H1 (cell line): ENCODE data around the gene SUPT20HL1. TPM values are rescaled to one million over a fixed set of nuclear protein-coding genes. Genes with fewer than 3 reads are reported as not detected.
A peak's percentile ranks its signal among the peaks of the same experiment; 100 is the strongest.

Experiments used
- CTCF ChIA-PET: fragments of 300-600 bp; sonication (Branson Sonifier 250); formaldehyde crosslinking; loops from one replicate; lab custom pipeline; 2021; ENCODE audit not compliant: partially characterized antibody; lab: Charles Lee
- POLR2A ChIA-PET: fragments of 300-600 bp; sonication (Branson Sonifier 250); formaldehyde crosslinking; loops from one replicate; lab custom pipeline; 2021; ENCODE audit warnings: inconsistent platforms; ENCODE audit not compliant: partially characterized antibody; lab: Charles Lee
- DNase-seq, 2 experiments: peaks; one replicate each; pipeline versions ENCODE4 v3.0.0 to v3.0.0-alpha.2; 2010 to 2022; ENCODE audit warnings: low spot score in 2 of 2, low read depth in 1 of 2, mixed read lengths in 1 of 2
- FAIRE-seq: peaks from 2 replicates; lab custom pipeline; 2011; peaks lifted over from hg19 to GRCh38; lab: Jason Lieb, UNC
- H2AFZ ChIP-seq: 2 replicates; pipeline ENCODE4 v1.8.1; 2012; ENCODE audit warnings: low read length, inconsistent platforms
- H2AK5ac ChIP-seq: 2 replicates; pipeline ENCODE4 v1.6.1; 2013; ENCODE audit warnings: low read depth, low read length
- H2BK120ac ChIP-seq: replicated peaks from 2 replicates; pipeline ENCODE3; 2013; ENCODE audit warnings: low read depth, low read length, inconsistent platforms
- H2BK12ac ChIP-seq: 2 replicates; pipeline ENCODE4 v1.6.1; 2013; ENCODE audit warnings: low read depth, low read length
- H2BK15ac ChIP-seq: 2 replicates; pipeline ENCODE4 v1.6.1; 2013; ENCODE audit warnings: low read length
- H2BK20ac ChIP-seq: 2 replicates; pipeline ENCODE4 v1.6.1; 2013; ENCODE audit warnings: low read length
- H2BK5ac ChIP-seq: 2 replicates; pipeline ENCODE4 v1.6.1; 2013; ENCODE audit warnings: low read depth, low read length
- H3K14ac ChIP-seq: 2 replicates; pipeline ENCODE4 v1.6.1; 2013; ENCODE audit warnings: inconsistent platforms; ENCODE audit not compliant: insufficient read length
- H3K18ac ChIP-seq: 2 replicates; pipeline ENCODE4 v1.6.1; 2013; ENCODE audit warnings: low read length; ENCODE audit errors: extremely low read depth
- H3K23ac ChIP-seq: 2 replicates; pipeline ENCODE4 v1.6.1; 2013; ENCODE audit warnings: inconsistent platforms; ENCODE audit not compliant: insufficient read length
- H3K23me2 ChIP-seq: 2 replicates; pipeline ENCODE4 v1.6.1; 2013; ENCODE audit warnings: low read depth, low read length
- H3K27ac ChIP-seq: 2 replicates; pipeline ENCODE4 v1.6.1; 2011; ENCODE audit warnings: low read depth, low read length, inconsistent platforms
- H3K27me3 ChIP-seq, 4 experiments: replicated peaks in 1 of 4; 1 replicate in 1 of 4; 2 replicates in 3 of 4; pipeline versions ENCODE4 v1.6.1 to v1.8.1; 2011 to 2013; ENCODE audit warnings: low read length in 3 of 4, mild to moderate bottlenecking in 3 of 4, inconsistent platforms in 2 of 4, mixed read lengths in 2 of 4, moderate library complexity in 1 of 4; ENCODE audit not compliant: control insufficient read depth in 3 of 4, insufficient read depth in 3 of 4; ENCODE audit errors: extremely low read depth in 1 of 4
- H3K36me3 ChIP-seq, 4 experiments: 2 replicates each; pipeline versions ENCODE4 v1.6.1 to v1.8.1; 2011 to 2013; ENCODE audit warnings: mild to moderate bottlenecking in 4 of 4, low read length in 3 of 4, moderate library complexity in 2 of 4, control low read depth in 1 of 4, inconsistent platforms in 1 of 4; ENCODE audit not compliant: insufficient read depth in 4 of 4, control insufficient read depth in 2 of 4
- H3K4ac ChIP-seq: replicated peaks from 2 replicates; pipeline ENCODE3; 2013; ENCODE audit warnings: low read length, low read depth, mixed read lengths, inconsistent platforms; ENCODE audit not compliant: insufficient read length
- H3K4me1 ChIP-seq, 4 experiments: replicated peaks in 1 of 4; 1 replicate in 1 of 4; 2 replicates in 3 of 4; pipeline versions ENCODE4 v1.6.1 to v1.8.1; 2011 to 2013; ENCODE audit warnings: low read length in 3 of 4, inconsistent platforms in 2 of 4, mixed read lengths in 1 of 4; ENCODE audit not compliant: insufficient read depth in 4 of 4, control insufficient read depth in 3 of 4
- H3K4me2 ChIP-seq, 2 experiments: 2 replicates each; pipeline versions ENCODE4 v1.6.1 to v1.8.1; 2011 to 2013; ENCODE audit warnings: low read depth in 2 of 2, low read length in 2 of 2, control low read depth in 1 of 2, inconsistent platforms in 1 of 2, mild to moderate bottlenecking in 1 of 2; ENCODE audit not compliant: insufficient read depth in 1 of 2
- H3K4me3 ChIP-seq, 4 experiments: fragments of 200-600, 300-600 bp in 1 of 4; sonication (generic), shearing (Covaris generic), sonication (Bioruptor Twin) in 1 of 4; 2 replicates each; pipeline versions ENCODE4 v1.5.1 to v1.8.1; 2011 to 2016; ENCODE audit warnings: low read length in 4 of 4, low read depth in 3 of 4, control low read depth in 2 of 4, inconsistent platforms in 2 of 4, mild to moderate bottlenecking in 2 of 4, mixed read lengths in 1 of 4, moderate library complexity in 1 of 4; ENCODE audit not compliant: insufficient read depth in 2 of 4; ENCODE audit errors: extremely low read depth in 1 of 4
- H3K56ac ChIP-seq: replicated peaks from 2 replicates; pipeline ENCODE3; 2013; ENCODE audit warnings: low read depth, mild to moderate bottlenecking, mixed read lengths, low read length, inconsistent platforms; ENCODE audit not compliant: insufficient read length
- H3K79me1 ChIP-seq: 2 replicates; pipeline ENCODE4 v1.6.1; 2013; ENCODE audit warnings: low read depth, low read length, control low read depth
- H3K79me2 ChIP-seq, 2 experiments: 2 replicates each; pipeline versions ENCODE4 v1.6.1 to v1.8.1; 2012 to 2013; ENCODE audit warnings: low read length in 2 of 2, mild to moderate bottlenecking in 2 of 2, inconsistent platforms in 1 of 2; ENCODE audit not compliant: insufficient read depth in 2 of 2, control insufficient read depth in 1 of 2
- H3K9ac ChIP-seq, 4 experiments: replicated peaks in 1 of 4; 1 replicate in 1 of 4; 2 replicates in 3 of 4; pipeline versions ENCODE4 v1.6.1 to v1.8.1; 2011 to 2013; ENCODE audit warnings: low read depth in 3 of 4, low read length in 3 of 4, control low read depth in 2 of 4, mild to moderate bottlenecking in 2 of 4, moderate library complexity in 2 of 4, inconsistent platforms in 1 of 4; ENCODE audit errors: extremely low read depth in 1 of 4
- H3K9me3 ChIP-seq, 2 experiments: 2 replicates each; pipeline versions ENCODE4 v1.6.1 to v1.8.1; 2012 to 2013; ENCODE audit warnings: mild to moderate bottlenecking in 2 of 2, moderate library complexity in 2 of 2, control low read depth in 1 of 2, inconsistent platforms in 1 of 2, low read depth in 1 of 2, low read length in 1 of 2, mixed read lengths in 1 of 2; ENCODE audit not compliant: insufficient read depth in 2 of 2
- H4K20me1 ChIP-seq, 2 experiments: replicated peaks in 1 of 2; 2 replicates each; pipeline versions ENCODE3 to v1.8.1; 2011 to 2013; ENCODE audit warnings: inconsistent platforms in 2 of 2, low read length in 2 of 2, mild to moderate bottlenecking in 1 of 2; ENCODE audit not compliant: insufficient read depth in 2 of 2, control insufficient read depth in 1 of 2
- H4K5ac ChIP-seq: 2 replicates; pipeline ENCODE4 v1.6.1; 2013; ENCODE audit warnings: low read length, low read depth, mixed read lengths, inconsistent platforms; ENCODE audit not compliant: insufficient read length
- H4K8ac ChIP-seq: 2 replicates; pipeline ENCODE4 v1.8.0; 2013; ENCODE audit warnings: mild to moderate bottlenecking, moderate library complexity, low read length, inconsistent platforms; ENCODE audit not compliant: insufficient read depth; ENCODE audit errors: extremely low read depth
- H4K91ac ChIP-seq: replicated peaks from 2 replicates; pipeline ENCODE3; 2013; ENCODE audit warnings: low read length, mixed read lengths, inconsistent platforms; ENCODE audit not compliant: insufficient read length
- KDM5A ChIP-seq: fragments of 200-600 bp; IDR thresholded peaks from 2 replicates; pipeline ENCODE4 v1.7.1; 2012; ENCODE audit warnings: mild to moderate bottlenecking, low read length, inconsistent platforms, mixed read lengths
- WGBS, 2 experiments: shearing (Covaris generic) in 1 of 2; methylation state at CpG; one replicate each; pipeline versions ENCODE4 v1.1.6 to v1.1.7; 2013 to 2015; ENCODE audit warnings: low lambda C conversion rate in 2 of 2, mixed read lengths in 2 of 2, inconsistent platforms in 1 of 2, low coverage in 1 of 2, missing lambda C conversion rate in 1 of 2; ENCODE audit not compliant: insufficient replicate concordance in 2 of 2, insufficient coverage in 1 of 2, insufficient read length in 1 of 2; ENCODE audit errors: extremely low coverage in 1 of 2, missing lambda C conversion rate in 1 of 2; 5-methylcytosine and 5-hydroxymethylcytosine counted together
- polyA plus RNA-seq, 7 experiments: library from polyadenylated mRNA; depleted of rRNA in 3 of 7; stranded (reverse) in 5 of 7; unstranded in 2 of 7; fragments of >200 nt in 5 of 7; fragments of 200-250 nt in 2 of 7; gene quantifications; 1 replicate in 5 of 7; 2 replicates in 1 of 7; 4 replicates in 1 of 7; pipeline versions ENCODE4 v1.2.1 to v1.2.3, GENCODE V29; 2011 to 2013; ENCODE audit warnings: missing spikeins in 2 of 7, mixed read lengths in 2 of 7
- total RNA-seq: library from RNA; stranded (reverse); fragmentation: NEBNext Ultra II Directional; extraction: Animal tissue kit (Norgen Biotek cat#: 25700); gene quantifications from 2 replicates; pipeline ENCODE4 v1.2.1, GENCODE V29; 2021

SUPT20HL1 gene
- total and polyA plus RNA-seq, 2 of the 8 experiments (the other 6 are each of a cell fraction or from before 2014, with no cell fraction given) = not detected

DNA sequence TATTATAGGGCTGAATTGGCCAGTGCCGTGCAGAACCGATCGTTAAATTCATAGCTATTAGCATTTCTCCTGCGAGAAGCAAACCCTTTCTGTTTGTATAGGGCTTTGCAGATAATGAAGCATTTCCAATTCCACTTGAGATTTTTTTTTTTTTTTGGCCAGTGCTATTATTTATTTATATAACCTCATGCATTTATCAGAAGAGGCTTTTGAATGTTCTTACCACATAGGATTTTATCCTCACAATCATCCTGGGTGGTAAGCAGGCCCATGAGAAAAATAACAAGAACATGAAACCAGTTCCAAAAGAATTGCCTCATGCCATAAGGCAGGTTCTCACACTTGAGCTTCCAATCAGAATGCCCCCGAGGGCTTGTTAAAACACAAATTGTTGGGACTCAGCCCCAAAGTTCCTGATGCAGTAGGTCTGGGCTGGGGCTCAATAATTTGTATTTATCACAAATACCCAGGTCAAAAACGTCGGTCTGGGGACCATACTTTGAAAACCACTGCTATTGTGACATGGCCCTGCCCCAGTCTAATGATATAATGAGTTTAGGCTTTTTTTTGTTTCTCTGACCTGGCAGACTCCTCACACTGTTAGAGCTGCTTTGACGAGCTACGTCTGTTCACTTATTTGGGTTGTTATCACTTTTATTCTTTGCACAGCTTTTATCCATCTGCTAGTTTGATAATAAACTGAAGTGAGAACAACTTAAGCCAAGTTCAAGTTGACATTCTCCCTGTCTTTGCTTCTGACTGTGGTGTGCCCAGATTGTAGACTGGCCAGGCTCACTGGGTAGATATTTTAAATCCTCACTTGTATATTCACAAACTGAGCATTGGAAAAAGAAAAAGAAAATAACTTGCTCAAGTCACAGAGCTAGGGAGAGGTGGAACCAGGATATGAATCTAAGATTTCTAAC is 20.1 kb downstream of the SUPT20HL1 start:
- H3K23me2 ChIP-seq = no peaks in the 10 kb centered on the region
- H4K5ac ChIP-seq = no peak overlapping the region
- H2BK12ac ChIP-seq = no peak overlapping the region
- no peak overlapping the region for H3K18ac ChIP-seq
- no peak overlapping the region for H3K4me2 ChIP-seq
- peak overlapping the region; percentile 61; the same call in 1 of the 2 replicates for H2BK20ac ChIP-seq
- no peak overlapping the region for H3K4me3 ChIP-seq
- H2BK15ac ChIP-seq = no peak overlapping the region
- TF ChIP-seq KDM5A = no peak
- CTCF ChIA-PET = interaction anchor here (0.8 to 1.3 kb wide), 2 partner anchors 10 to 13 kb away, joined by 3 to 4 read pairs; no protein-coding TSS in a partner anchor
- no peak overlapping the region for H4K91ac ChIP-seq
- no peak overlapping the region; the same call in 1 of the 2 replicates for H2BK5ac ChIP-seq
- 79% methylated on average over 7 of the region's 9 CpGs; no CpG with 5 or more reads in 1 of the 2 experiments for WGBS, 2 experiments
- POLR2A ChIA-PET = no interaction called here
- no peak overlapping the region for H2BK120ac ChIP-seq
- no peak overlapping the region for H3K56ac ChIP-seq
- no peaks in the 10 kb centered on the region for H3K79me1 ChIP-seq
- H3K9ac ChIP-seq = no peak overlapping the region
- no peaks in the 10 kb centered on the region for H4K20me1 ChIP-seq
- H3K14ac ChIP-seq = no peak overlapping the region
- H3K23ac ChIP-seq = no peak overlapping the region
- no peak overlapping the region for H3K4ac ChIP-seq
- no peak overlapping the region for H2AFZ ChIP-seq
- no peak overlapping the region for H2AK5ac ChIP-seq
- DNase-seq (no peak), FAIRE-seq (no peak)
- H4K8ac ChIP-seq = no peak overlapping the region
- no peaks in the 10 kb centered on the region for H3K9me3 ChIP-seq
- H3K4me1 ChIP-seq = peaks cover 1 to 23% (median 13%) of the 10 kb centered on the region in 4 experiments; a peak in 5 of 7 replicates
- no peaks in the 10 kb centered on the region for H3K79me2 ChIP-seq
- H3K27ac ChIP-seq = no peak overlapping the region
- no peaks in the 10 kb centered on the region for H3K27me3 ChIP-seq
- no peaks in the 10 kb centered on the region for H3K36me3 ChIP-seq
